Measurements from ENCODE around the gene RNF225. TPM values are rescaled to one million over a fixed set of nuclear protein-coding genes. Genes with fewer than 3 reads are reported as not detected.
A peak's percentile ranks its signal among the peaks of the same experiment; 100 is the strongest.

Gene RNF225
- total and polyA plus RNA-seq, 9 of the 15 experiments (the other 6 are each of a cell fraction or from before 2014, with no cell fraction given): 0.33 TPM; not detected in 8

GRCh38 chr19:58395220-58395978 is at the start of gene RNF225 (continued):
- TF ChIP-seq MYNN (IDR thresholded peaks at IDR 0.05) (0 out of 2 replicates have a peak, but pooled peaks have one; percentile 24), MYNN (CRISPR knock-in tag; IDR thresholded peaks at IDR 0.05) (no peak), GABPB1 (CRISPR knock-in tag; IDR thresholded peaks at IDR 0.05) (no peak), ZBTB26 (CRISPR knock-in tag; IDR thresholded peaks at IDR 0.05) (0 out of 2 replicates have a peak, but pooled peaks have one; percentile 2), SUPT5H (IDR thresholded peaks at IDR 0.05) (peak; percentile 86), ELF2 (CRISPR knock-in tag; IDR thresholded peaks at IDR 0.05) (no peak), SOX6 (IDR thresholded peaks at IDR 0.05) (no peak), ZNF253 (CRISPR knock-in tag; conservative IDR thresholded peaks at IDR 0.05) (peak; percentile 16; the same call in 1 of the 2 replicates), RBFOX2 (IDR thresholded peaks at IDR 0.05; ENCODE audit: low read depth, low read length) (peak; percentile 42; the same call in 1 of the 2 replicates), RNF219 (CRISPR knock-in tag; IDR thresholded peaks at IDR 0.05) (0 out of 2 replicates have a peak, but pooled peaks have one; percentile 45)
